BJ (cell line): ENCODE data around the gene PPHLN1. TPM values are rescaled to one million over a fixed set of nuclear protein-coding genes. Genes with fewer than 3 reads are reported as not detected.

Source experiments
- CTCF ChIA-PET: fragments of 350-600 bp; formaldehyde crosslinking; extraction: SDS; loops from one replicate; lab custom pipeline; 2021; ENCODE audit warnings: antibody characterized with exemption, inconsistent platforms; lab: Yijun Ruan, JAX
- POLR2A ChIA-PET: fragments of 300-600 bp; sonication (Branson Sonifier 250); formaldehyde crosslinking; extraction: SDS; loops from one replicate; lab custom pipeline; 2021; ENCODE audit warnings: antibody characterized with exemption; lab: Charles Lee
- DNase-seq: peaks from one replicate; pipeline ENCODE4 v3.0.0-alpha.2; 2011; ENCODE audit warnings: low read depth
- H3K27me3 ChIP-seq: 2 replicates; pipeline ENCODE4 v1.6.0; 2011; ENCODE audit warnings: low read length; ENCODE audit not compliant: control insufficient read depth, insufficient read depth
- H3K36me3 ChIP-seq: 2 replicates; pipeline ENCODE4 v1.5.1; 2011; ENCODE audit warnings: low read length; ENCODE audit not compliant: control insufficient read depth, insufficient read depth
- H3K4me3 ChIP-seq: 2 replicates; pipeline ENCODE4 v1.5.1; 2011; ENCODE audit warnings: low read depth, mild to moderate bottlenecking, control low read depth, low read length
- polyA plus RNA-seq: library from polyadenylated mRNA; depleted of rRNA; stranded (reverse); fragments of >200 nt; gene quantifications from 2 replicates; pipeline ENCODE4 v1.2.3, GENCODE V29; 2011
- TF ChIP-seq, protein P1 (sequence below): IDR thresholded peaks from 2 replicates; pipeline ENCODE4 v1.5.1; 2011; ENCODE audit warnings: low read depth, mild to moderate bottlenecking, control low read depth, inconsistent platforms, low read length, moderate library complexity; ENCODE audit not compliant: insufficient read depth

The PPHLN1 gene
- polyA plus RNA-seq, 1 experiment: 29.1 TPM

DNA sequence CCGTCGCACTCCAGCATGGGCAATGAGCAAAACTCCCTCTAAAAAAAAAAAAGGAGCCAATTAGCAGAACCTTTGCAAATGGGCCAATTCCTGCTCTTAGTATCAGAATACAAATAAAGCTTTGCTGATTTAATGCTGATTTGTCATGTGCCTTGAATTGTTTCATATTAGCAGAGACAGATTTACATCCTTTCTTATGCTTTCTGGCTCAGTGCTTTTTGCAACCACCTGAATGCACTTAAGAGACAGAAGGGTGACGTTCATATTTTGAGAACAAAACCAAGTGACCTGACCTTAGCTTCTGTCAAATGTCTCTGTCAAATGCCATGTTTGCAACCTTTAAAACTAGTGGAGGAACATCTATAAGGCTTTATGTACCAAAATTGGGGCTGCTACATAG lies 44.1 kb upstream of the PPHLN1 start:
- ChIA-PET POLR2A (no interaction called here), CTCF (interaction anchor here (0.9 kb wide), 1 partner anchor 10 kb away, joined by 3 read pairs; no protein-coding TSS in a partner anchor)
- no peak for DNase-seq
- TF ChIP-seq, protein P1, sequence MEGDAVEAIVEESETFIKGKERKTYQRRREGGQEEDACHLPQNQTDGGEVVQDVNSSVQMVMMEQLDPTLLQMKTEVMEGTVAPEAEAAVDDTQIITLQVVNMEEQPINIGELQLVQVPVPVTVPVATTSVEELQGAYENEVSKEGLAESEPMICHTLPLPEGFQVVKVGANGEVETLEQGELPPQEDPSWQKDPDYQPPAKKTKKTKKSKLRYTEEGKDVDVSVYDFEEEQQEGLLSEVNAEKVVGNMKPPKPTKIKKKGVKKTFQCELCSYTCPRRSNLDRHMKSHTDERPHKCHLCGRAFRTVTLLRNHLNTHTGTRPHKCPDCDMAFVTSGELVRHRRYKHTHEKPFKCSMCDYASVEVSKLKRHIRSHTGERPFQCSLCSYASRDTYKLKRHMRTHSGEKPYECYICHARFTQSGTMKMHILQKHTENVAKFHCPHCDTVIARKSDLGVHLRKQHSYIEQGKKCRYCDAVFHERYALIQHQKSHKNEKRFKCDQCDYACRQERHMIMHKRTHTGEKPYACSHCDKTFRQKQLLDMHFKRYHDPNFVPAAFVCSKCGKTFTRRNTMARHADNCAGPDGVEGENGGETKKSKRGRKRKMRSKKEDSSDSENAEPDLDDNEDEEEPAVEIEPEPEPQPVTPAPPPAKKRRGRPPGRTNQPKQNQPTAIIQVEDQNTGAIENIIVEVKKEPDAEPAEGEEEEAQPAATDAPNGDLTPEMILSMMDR: no peak
- H3K4me3 ChIP-seq: no peak overlapping the region
- peaks cover 1% of the 10 kb centered on the region; the same call in 1 of the 2 replicates for H3K27me3 ChIP-seq
- H3K36me3 ChIP-seq: no peaks in the 10 kb centered on the region

DNA sequence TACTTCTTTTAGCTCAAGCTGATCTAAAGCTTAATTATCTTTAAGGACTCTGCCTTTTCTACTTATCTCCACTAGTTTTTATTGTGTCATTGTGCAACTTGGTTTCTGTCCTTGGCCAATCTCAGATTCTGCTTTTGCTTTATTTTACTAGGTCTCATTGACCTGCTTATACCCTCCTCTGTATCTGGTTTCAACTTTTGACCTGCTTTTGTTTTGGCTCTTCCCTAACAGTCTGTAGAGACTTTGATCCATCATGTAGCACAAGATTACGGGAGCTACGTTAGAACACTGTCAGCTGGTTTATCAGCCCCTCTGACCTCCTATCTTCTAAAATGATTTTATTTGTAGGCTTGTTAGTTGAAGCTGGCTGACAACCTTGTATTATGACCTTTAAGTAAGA lies 43.7 kb upstream of the PPHLN1 start:
- ChIA-PET POLR2A (no interaction called here), CTCF (interaction anchor here (0.9 to 1.6 kb wide), 2 partner anchors 9 to 10 kb away, joined by 3 to 5 read pairs; no protein-coding TSS in a partner anchor)
- Histone ChIP-seq H3K36me3 (no peaks in the 10 kb centered on the region), H3K4me3 (no peak overlapping the region), H3K27me3 (peaks cover 1% of the 10 kb centered on the region; the same call in 1 of the 2 replicates)
- no peak for DNase-seq
- TF ChIP-seq, protein P1: no peak

DNA sequence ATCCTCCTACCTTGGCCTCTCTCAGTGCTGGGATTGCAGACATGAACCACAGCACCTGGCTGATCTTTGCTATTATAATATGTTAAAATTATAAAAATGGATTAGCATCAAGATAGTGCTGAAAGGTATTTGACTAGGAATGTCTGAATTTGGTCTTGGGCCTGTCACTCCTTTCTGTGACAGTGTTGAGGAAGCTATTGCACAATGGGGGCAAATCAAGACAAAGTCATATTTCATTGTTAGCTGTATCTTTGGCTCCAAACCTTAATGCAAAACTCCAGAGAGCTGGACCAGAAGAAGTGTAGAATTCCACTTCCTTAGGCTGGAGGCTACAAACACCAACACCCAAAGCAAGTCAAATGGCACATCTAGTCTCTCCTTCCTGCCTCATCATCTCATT lies 42.2 kb upstream of the PPHLN1 start:
- no peak for DNase-seq
- H3K4me3 ChIP-seq: no peak overlapping the region
- TF ChIP-seq, protein P1: no peak
- no peaks in the 10 kb centered on the region for H3K36me3 ChIP-seq
- H3K27me3 ChIP-seq: peaks cover 1% of the 10 kb centered on the region; the same call in 1 of the 2 replicates
- ChIA-PET POLR2A (no interaction called here), CTCF (interaction anchor here (0.8 to 1.6 kb wide), 2 partner anchors 11 to 17 kb away, joined by 3 to 5 read pairs; no protein-coding TSS in a partner anchor)

- no peak overlapping the region for H3K4me3 ChIP-seq
- POLR2A ChIA-PET: no interaction called here
- H3K27me3 ChIP-seq: peaks cover 1% of the 10 kb centered on the region; the same call in 1 of the 2 replicates
- no peak for DNase-seq
- TF ChIP-seq, protein P1: no peak
- CTCF ChIA-PET: interaction anchor here (0.8 kb wide), 1 partner anchor 17 kb away, joined by 3 read pairs; no protein-coding TSS in a partner anchor
- no peaks in the 10 kb centered on the region for H3K36me3 ChIP-seq
These were observed 41.8 kb upstream of the PPHLN1 start for GRCh38 chr12:42284157-42284556.

- DNase-seq: no peak
- H3K36me3 ChIP-seq: no peaks in the 10 kb centered on the region
- TF ChIP-seq, protein P1: no peak
- CTCF ChIA-PET: no interaction called here
- POLR2A ChIA-PET: no interaction called here
- H3K4me3 ChIP-seq: no peak overlapping the region
- peaks cover 1% of the 10 kb centered on the region; the same call in 1 of the 2 replicates for H3K27me3 ChIP-seq
These were observed 41.1 kb upstream of the PPHLN1 start for GRCh38 chr12:42284876-42285275.
